Stimulated activated CD4-positive, alpha-beta T cell treated with anti-CD3 and anti-CD28 coated beads, Interleukin-15, amount 100 ng/mL, for 24 hours (primary cell): ENCODE results near the gene CBARP.

Experiments
- DNase-seq: peaks from one replicate; pipeline ENCODE4 v3.0.0-alpha.2; 2020

Gene CBARP

DNA sequence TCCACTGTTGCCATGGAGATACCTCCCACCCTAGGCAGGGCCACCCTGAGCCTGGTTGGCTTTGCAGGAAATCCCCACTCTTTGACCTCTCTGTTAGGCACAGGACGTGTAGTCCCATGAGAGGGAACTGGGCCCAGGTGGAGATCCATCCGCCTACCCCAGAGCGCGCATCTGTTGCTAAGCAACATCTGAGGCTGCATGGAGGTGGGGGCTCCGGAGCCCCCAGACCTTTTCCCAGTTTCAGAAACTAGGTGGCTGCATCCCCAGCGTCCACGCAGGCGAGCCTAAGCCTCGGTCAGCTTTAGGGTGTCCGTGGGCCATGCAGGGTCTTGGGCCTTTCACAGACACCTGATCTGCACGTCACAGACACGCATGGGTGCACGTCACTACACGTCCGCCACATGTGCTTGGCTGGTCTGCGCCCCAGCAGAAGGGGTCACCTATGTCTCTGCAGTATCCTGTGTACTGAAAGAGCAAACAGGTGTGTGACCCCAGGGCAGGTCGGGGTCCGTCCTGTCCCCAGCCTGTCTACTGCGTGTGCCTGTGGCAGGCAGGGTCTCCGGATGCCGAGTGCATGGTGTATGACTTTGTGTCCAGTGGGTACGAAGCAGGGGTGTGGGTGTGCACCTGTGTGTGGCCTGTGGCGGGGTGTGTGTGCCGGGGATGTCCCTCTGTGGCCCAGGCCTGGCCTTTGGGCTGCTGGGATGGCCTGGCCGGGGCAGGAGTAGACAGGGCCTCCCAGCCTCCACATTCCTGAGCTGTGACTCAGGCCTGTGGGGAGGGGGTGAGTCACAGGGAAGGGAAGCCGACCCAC lies 27.2 kb upstream of the CBARP start:
- DNase-seq, result no peak

DNA sequence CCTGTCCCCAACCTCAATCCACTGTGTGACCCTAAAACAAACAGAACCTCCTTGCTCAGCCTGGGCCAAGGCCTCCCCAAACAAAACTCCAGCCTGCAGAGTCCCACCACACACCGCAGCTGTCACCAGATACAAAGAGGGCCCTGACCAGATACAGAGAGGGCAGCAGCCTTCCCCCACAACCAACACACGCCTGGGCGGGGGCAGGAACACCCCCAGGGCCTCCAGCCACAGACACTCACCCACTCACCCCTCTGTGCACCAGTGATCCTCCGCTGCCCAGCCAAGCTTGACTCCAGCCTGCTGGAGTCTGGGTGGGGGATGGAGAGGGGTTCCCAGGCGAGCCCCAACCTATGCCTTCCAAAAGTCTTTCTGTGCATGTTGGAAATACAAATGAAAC lies 25.4 kb upstream of the CBARP start:
- no peak for DNase-seq

DNA sequence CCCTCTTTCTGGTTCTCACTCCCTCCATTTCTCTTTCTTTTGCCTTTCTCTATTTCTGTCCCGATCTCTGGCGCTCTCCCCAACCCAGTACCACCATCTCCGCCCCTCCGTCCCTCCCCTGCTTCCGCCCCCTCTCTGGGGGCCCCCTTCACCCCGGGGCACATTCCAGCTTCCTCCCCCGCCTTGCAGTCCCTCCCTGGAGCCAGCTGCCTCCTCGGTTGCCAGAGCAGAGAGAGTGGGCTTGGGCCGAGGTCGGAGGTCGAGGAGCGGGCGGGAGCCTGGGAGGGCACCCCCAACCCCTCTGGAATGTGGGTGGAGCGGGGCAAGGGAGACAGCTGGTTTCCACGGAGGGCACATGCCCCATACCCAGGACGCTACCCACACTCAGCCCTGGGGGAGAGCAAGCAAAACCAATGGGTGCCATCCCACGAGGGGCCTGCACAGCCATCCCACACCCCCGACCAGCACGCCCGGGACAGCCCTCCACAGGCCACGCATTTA lies 24.9 kb upstream of the CBARP start:
- DNase-seq, result no peak

DNA sequence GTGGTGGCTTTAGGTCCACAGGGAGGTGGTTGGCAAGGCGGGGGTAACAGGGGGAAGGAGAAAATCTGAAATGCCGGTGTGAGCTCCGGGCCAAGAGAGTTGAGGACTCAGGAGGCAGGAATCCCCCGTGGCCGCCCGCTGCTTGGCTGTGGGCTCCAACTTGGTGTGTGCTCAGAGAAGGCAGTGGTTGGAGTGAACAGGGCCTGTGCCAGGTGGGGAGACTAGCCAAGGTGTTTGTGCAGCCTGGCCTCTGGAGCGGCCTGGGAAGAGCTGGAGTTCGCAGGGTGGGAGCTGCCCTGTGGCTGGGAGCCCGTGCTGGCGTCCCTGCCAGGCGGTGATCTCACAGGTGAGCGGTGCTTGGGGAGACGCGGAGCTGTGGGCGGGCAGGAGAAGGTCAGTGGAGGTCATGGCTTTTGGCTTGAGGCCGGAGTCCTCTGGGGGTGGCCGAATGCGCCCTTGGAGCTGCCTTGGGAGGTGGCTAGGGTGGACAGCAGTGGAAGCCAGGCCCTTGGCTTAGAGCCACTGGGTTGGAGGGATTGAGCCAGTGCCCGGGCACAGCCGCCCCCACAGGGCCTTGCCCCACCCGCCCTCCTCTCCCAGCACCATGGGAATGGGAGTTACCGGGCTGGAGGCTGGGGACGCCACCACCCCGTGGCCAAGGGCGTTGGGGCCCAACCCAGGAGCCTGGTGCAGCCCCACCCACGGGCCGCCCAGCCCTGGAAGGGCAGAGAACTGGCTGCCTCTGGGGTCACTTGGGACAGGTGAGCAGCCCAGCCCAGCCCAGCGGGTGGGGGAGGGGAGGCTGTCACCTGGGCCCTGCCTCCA lies 24.2 kb upstream of the CBARP start:
- no peak for DNase-seq

DNA sequence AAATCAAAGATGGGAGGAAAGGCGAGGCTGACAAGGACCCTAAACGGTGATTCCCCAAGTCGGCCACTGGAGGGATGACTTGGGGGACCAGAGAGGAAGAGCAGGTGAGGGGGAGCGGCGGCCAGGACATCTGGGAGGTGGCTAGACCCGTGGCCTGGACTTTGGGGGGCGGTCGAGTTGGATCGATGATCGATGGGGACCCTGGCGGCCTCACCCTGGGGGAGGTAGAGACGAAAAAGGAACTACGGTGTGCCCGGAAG lies 23.7 kb upstream of the CBARP start:
- DNase-seq, result no peak

DNA sequence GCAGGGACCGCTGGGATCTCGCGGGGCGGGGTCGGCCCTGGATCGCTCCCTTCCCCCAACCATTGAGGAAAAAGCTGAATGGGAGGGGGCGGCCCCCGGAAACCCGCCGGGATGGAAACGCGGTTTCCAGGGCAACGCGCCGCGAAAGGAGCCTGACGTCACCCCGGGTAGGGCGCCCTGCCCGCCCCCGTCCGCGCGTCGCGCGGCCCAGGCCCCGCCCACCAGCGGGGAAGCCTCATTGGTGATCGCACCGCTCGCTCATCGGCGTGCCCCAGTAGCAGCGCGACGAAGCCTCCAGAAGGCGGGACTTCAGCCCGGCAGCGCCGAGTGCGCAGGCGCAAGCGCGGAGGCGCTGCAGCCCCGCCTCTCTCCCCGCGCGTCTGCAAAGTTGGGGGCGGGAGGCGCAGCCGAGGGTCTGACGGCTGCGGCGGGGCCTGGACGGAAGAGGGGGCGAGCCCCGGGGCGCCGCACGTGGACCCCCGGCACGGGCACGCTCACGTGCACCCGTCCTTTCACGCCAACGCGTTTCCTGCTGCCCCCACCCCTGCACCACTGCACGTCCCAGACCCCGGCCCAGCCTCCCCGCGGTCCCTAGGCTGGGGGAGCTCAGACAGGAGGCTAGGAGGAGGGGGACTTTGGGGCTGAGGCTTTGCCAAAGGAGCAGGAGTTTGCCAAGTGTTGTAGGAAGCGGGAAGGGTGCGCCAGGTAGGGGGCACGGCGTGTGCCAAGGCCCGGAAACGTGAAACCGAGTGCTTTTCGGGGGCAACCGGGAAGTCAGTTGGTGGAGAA lies 23.1 kb upstream of the CBARP start:
- DNase-seq, result peak; percentile 97

DNA sequence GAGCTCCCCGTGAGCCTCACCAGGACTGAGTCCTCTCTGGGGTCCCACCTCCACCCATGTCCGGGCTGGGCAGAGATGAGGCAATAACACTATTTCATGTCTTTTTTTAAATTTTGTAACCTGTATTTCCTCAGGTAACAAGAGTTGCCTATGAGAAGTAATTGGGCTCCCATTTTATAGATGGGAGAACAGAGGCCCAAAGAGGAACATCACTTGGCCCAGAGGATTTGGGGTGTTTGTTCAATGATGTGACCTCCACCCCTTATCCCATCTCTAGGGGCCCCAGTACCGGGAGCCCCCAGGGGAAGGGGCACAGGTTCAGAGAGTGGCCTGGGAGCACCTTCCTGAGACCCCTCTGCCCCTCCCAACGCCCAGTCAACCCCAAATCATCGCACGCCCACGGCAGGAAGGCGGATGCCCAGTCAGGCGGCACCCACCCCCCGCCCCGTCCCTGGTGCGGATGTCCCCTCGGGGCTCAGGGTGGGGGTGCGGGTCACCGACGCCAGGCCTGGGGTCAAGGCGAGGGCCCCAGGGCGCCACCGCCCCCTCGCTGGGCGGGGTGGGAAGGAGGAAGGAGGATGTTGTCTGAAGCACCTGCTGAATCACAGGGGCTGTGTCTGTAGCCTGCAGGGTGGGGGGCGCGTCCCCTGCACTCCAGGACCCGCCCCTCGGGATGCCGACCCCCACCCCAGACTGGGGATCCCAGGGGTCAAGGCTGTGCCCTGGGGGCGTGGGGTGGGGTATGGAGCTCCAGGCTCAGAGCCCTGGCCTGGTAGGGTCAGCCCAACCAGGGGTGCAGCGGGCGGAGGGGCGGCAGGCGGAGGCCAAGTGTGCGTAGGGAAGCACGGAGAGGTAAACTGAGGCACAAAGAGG lies 22.3 kb upstream of the CBARP start:
- DNase-seq, result peak; percentile 66

DNA sequence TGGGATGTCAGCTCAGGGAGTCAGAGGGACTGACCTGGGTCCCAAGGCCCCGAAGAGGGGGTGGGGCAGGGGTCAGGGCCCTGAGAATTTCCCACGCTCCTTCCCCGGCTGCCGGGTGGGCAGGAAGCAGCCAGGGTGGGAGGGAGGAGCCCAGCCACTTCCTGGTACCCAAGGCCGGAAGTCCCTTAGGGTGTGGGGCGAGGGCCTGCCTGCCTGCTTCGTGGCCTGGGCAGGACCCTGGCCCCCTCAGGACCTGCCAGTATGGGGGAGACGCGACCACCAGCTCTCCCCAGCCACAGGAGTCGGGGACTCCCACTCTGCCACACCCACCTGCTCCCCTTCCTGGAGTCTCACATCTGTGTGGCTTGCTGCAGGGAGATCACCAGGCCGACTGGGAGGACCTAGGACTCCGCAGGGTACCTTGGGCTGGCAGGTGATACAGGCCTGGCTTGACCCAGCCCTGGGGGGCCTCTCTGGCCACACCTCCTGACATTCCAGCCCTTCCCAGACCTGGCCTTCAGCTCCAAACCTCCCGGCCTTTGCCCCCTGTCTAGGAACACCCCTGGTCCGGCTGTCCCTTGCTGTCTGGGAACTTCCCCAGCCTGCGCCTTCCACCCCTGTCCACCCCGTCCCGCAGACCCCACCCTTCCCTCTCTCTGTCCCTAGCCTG lies 21.5 kb upstream of the CBARP start:
- peak; percentile 82 for DNase-seq

DNA sequence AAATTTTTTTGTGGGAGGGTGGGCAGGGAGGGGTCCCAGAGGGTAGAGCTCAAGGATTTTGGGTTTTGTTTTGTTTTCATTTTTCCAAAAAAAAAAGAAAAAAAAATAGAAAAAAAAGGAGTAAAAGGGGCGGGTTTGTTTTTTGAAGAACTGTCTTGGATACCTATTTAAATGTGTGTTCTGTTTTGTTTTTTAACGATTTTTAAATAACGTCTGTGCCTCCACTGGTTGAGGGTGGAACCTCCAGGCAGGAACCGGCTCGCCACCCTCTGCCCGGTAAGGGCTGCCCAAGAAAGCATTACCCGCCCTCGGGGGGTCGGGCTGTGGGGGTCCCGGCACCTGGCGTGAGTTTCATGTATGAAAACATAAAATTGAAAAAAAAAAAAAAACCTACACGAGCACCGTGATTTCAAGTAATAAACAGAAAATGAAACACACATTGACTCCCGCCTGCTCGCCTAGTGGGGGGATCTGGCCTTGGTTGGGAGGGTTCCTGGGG lies 21.0 kb upstream of the CBARP start:
- DNase-seq, result no peak

DNA sequence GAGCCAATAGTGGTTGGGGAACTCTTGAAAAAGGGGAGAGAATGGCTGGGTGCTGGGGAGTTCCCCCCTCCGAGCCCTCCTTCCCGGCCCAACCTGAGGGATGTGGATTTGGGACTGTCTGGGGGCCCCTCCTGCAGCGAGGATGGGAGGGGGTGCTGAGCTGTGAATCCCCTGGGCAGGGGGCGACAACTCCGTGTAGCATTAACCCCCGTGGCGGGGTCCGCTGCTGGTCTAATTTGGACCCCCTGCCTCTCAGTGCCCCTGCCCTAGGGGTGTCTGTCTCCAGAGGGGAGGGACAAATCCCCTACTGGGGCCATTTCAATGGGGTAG lies 20.3 kb upstream of the CBARP start:
- no peak for DNase-seq

DNA sequence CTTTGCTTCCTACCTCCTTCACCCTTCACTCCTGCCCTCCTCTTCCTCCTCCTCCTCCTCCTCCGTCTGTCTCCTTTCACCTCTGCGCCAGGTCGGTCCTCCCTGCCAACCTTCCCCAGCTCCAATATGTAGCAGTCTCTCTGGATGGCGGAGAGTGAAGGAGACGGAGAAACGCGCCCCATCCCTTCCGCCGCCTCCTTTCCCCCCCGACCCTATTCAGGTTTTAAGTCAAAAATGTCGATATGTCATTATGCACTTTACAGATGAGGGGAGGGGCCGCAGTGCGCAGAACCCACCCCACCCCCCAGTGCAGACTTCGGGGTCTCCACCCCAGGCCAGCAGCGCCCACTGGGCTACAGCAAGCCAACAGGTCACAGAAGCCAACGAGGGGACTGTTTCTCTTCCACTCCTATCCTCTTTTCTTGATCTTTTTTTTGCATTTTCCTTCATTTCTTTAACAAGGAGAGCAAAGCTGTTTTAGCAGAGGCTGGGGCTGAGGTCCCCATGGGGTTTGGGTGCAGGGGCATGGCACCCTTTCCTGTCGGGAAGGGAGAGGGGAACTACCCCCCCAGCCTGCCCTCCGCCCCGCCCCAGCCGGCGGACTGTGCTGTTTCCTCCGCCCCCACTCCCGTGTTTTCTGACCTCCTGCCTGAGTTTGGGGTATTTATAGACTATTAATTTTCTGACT lies 19.8 kb upstream of the CBARP start:
- no peak for DNase-seq

DNA sequence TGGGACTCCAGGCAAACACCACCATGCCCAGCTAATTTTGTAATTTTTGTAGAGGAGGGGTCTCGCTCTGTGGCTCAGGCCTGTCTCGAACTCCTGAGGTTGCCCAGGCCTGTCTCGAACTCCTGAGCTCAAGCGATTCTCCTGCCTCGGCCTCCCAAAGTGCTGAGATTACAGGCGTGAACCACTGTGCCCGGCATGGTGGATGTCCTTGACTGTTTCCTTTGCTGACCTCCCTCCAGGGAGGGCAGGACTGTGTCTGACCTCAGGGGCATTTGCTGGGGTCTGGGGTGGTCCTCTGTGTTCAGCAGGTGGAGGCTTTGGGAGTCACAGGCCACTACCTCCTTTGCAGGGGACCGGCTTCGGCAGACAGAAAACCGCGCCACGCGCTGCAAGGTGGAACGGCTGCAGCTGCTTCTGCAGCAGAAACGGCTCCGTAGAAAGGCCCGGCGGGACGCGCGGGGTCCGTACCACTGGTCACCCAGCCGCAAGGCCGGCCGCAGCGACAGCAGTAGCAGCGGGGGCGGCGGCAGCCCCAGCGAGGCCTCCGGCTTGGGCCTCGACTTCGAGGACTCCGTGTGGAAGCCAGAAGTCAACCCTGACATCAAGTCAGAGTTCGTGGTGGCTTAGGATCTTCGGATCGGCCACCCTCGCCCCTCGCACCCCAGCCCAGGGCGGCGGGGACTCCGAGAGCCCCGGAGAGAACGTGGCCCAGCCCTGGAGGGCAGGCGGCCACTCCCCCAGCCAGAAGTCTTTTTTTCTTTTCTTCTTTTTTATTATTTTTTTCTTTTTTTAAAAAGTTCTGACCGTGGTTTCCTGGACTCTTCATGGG lies 19.1 kb upstream of the CBARP start:
- DNase-seq, result no peak

DNA sequence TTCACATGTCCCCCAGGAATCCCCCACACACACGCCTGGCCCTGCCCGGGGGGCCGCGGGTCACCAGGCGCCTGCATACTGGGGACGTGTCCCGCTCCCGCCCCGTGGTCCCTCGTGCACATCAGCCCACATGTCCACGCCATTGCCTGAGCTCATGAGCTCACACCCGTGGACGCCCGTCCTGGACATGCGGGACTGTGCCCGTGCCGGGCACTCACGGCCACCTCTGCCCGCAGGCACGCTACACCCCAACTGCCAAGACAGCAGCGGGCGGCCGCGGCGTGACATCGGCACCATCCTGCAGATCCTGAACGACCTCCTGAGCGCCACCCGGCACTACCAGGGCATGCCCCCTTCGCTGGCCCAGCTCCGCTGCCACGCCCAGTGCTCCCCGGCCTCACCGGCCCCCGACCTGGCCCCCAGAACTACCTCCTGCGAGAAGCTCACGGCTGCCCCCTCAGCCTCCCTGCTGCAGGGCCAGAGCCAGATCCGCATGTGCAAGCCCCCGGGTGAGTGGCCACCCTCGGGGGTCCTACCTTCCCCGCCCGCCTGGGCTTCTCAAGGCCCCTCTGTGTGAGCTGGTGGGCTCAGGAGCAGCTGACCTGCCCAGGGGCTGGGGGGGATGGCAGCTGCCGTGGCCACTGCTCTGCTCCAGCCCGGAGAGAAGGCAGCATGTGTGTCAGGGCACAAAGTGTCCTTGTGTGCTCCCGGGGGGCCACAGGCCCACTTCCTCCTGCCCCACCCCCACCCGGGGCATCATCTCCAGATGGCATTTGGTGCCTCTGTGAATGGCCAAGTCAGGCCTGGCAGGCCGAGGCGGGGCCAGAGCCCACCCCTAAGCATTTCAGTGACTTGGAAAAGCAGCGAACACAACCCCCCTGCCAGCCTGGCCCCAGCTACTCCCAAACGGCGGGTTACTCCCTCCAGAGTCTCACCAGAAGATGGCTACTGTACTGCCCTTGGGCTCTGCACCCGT lies 17.7 kb upstream of the CBARP start:
- DNase-seq, result no peak

DNA sequence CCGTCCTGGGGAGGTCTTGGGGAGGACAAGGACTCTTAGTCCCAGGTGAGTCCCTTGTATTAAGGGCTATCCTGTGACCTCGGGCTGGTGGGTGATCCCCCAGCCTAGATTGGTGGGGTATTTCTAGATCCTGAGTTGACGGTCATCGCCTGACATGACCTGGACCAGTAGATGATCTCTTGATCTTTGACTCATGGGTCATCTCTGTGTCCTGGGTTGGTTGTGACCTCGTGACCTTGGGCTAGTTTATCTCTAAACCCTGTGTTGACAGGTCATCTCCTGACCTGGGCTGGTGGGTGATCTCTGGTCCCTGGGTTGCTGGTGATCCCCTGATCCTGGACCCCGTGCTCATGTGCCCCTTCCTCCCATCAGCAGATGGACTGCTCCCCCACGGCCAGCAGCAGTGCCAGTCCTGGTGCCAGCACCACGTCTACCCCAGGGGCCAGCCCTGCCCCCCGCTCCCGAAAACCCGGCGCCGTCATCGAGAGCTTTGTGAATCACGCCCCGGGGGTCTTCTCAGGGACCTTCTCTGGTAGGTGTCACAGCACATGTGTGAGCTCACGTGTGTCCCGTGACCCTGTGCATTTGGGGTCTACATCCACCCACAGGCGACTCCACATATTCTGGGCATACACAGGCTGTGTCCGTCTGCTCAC lies 16.9 kb upstream of the CBARP start:
- DNase-seq, result no peak

DNA sequence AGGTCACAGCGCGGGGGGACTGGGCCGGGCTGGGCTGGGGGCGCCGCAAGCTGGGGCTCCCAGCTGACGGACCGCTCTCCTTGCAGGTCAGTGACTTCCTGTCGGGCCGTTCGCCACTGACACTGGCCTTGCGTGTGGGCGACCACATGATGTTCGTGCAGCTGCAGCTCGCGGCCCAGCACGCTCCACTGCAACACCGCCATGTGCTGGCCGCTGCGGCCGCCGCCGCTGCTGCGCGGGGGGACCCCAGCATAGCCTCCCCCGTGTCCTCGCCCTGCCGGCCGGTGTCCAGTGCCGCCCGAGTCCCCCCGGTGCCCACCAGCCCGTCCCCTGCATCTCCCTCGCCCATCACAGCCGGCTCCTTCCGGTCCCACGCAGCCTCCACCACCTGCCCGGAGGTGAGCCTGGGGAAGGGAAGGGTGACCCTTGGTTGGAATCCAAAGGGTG lies 16.3 kb upstream of the CBARP start:
- no peak for DNase-seq

DNA sequence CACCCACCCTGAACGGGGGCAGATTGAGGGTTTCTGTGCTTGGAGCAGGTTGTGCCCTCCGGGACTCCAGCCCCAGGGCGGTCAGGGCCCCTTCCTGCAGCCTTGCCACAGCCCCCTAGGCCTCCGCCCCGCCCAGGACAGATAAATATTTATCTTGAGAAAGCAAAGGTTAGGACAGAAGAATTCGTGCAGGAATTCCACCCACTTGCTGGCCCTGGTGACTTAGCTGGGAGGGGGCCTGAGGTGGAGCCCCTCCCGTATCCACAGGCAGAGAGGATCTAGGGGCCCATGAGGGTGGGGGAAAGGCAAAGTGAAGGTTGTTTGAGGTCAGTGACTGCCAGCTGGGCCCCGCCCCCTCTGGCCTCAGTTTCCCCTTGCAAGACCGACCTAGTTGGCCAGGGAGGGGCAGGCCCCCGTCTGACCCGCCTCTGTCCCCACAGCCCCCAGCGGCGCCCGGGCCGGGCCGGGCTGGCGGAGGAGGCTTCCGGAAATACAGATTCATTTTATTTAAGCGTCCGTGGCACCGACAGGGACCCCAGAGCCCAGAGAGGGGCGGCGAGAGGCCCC lies 15.8 kb upstream of the CBARP start:
- no peak for DNase-seq

DNA sequence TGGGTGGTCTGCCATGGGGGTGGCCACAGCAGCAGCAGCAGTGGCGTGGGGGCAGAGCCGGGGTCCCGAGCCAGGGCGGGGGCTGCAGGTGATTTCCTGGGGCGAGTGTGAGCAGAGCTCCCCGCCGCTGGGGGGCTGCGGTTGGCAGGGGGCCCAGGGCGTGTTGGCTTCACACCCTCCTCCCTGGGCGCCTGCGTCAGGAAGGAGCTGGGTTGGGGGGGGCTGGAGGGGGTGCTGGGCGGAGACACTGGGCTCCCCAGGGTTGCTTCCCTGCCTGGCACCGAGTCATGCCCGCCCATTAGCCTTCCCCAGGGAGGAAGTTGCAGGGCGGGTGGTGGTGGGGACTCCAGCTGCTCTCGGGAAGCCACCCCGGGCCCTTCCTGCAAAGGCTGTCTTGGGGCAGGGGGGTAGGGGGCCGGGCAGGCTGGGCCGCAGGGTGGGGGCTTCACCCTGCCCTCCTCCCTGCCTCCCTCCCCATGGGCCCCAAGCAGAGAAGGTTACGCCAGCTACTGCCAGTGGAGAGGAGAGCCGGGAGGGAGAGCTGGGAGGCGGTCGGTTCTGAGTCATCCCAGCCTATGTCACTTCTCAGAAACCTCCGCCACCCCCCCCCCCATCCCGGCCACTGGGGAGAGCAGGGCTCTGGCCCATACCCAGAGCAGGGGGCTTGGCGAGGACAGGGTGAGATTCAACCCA lies 15.2 kb upstream of the CBARP start:
- DNase-seq, result peak; percentile 86
